Liver (tissue), 9 donors: ENCODE data around the gene ZBTB47. TPM values are rescaled to one million over a fixed set of nuclear protein-coding genes. Genes with fewer than 3 reads are reported as not detected.

ENCODE experiments used
- DNase-seq: peaks from one replicate; pipeline ENCODE4 v3.0.0-alpha.2; 2017; ENCODE audit warnings: low spot score
- H3K27ac ChIP-seq, 2 donors: one replicate each; pipeline ENCODE4 v1.7.0; 2013; ENCODE audit warnings: inconsistent platforms in 2 of 2, low read length in 2 of 2, control low read depth in 1 of 2, low read depth in 1 of 2, mild to moderate bottlenecking in 1 of 2
- H3K27me3 ChIP-seq, 4 donors: one replicate each; pipeline versions ENCODE4 v1.6.1 to v1.7.0; 2013; ENCODE audit warnings: low read length in 3 of 4, inconsistent platforms in 1 of 4, mild to moderate bottlenecking in 1 of 4, moderate library complexity in 1 of 4; ENCODE audit not compliant: control insufficient read depth in 4 of 4, insufficient read depth in 4 of 4
- H3K36me3 ChIP-seq, 4 donors: one replicate each; pipeline versions ENCODE4 v1.6.1 to v1.7.0; 2013; ENCODE audit warnings: low read length in 3 of 4, mild to moderate bottlenecking in 3 of 4, low read depth in 1 of 4, moderate library complexity in 1 of 4; ENCODE audit not compliant: control insufficient read depth in 4 of 4, insufficient read depth in 3 of 4
- H3K4me1 ChIP-seq, 4 donors: one replicate each; pipeline versions ENCODE4 v1.6.1 to v1.7.0; 2013; ENCODE audit warnings: low read length in 3 of 4, mild to moderate bottlenecking in 3 of 4, moderate library complexity in 1 of 4; ENCODE audit not compliant: control insufficient read depth in 4 of 4, insufficient read depth in 4 of 4
- H3K4me3 ChIP-seq, 3 donors: one replicate each; pipeline versions ENCODE4 v1.6.1 to v1.7.0; 2013; ENCODE audit warnings: low read length in 3 of 3, control low read depth in 1 of 3, low read depth in 1 of 3, mild to moderate bottlenecking in 1 of 3
- H3K9ac ChIP-seq, 2 donors: one replicate each; pipeline ENCODE4 v1.7.0; 2013; ENCODE audit warnings: low read length in 2 of 2, mild to moderate bottlenecking in 2 of 2, moderate library complexity in 2 of 2, control low read depth in 1 of 2, low read depth in 1 of 2
- H3K9me3 ChIP-seq, 4 donors: one replicate each; pipeline versions ENCODE4 v1.6.1 to v1.7.0; 2013; ENCODE audit warnings: low read length in 3 of 4; ENCODE audit not compliant: control insufficient read depth in 4 of 4
- EGR1 ChIP-seq, 2 donors: IDR thresholded peaks; 2 replicates each; pipeline ENCODE4 v1.6.1; 2016 to 2018; ENCODE audit warnings: antibody characterized with exemption in 2 of 2, low read depth in 2 of 2
- FOXA1 ChIP-seq: IDR thresholded peaks from 2 replicates; pipeline ENCODE4 v1.6.1; 2016; ENCODE audit warnings: antibody characterized with exemption
- FOXA2 ChIP-seq: IDR thresholded peaks from 2 replicates; pipeline ENCODE4 v1.6.1; 2016; ENCODE audit warnings: antibody characterized with exemption
- GABPA ChIP-seq, 2 donors: IDR thresholded peaks in 1 of 2; conservative IDR thresholded peaks in 1 of 2; 2 replicates each; pipeline ENCODE4 v1.6.1; 2016; ENCODE audit warnings: antibody characterized with exemption in 2 of 2, mild to moderate bottlenecking in 1 of 2, moderate library complexity in 1 of 2
- HNF4A ChIP-seq, 2 donors: conservative IDR thresholded peaks; 2 replicates each; pipeline ENCODE4 v1.6.1; 2016; ENCODE audit warnings: antibody characterized with exemption in 2 of 2, mild to moderate bottlenecking in 2 of 2
- HNF4G ChIP-seq: IDR thresholded peaks from 2 replicates; pipeline ENCODE4 v1.6.1; 2016; ENCODE audit warnings: antibody characterized with exemption
- JUND ChIP-seq, 2 donors: IDR thresholded peaks; 2 replicates each; pipeline ENCODE4 v1.6.1; 2016; ENCODE audit warnings: antibody characterized with exemption in 2 of 2
- NR2F2 ChIP-seq: IDR thresholded peaks from 2 replicates; pipeline ENCODE4 v1.6.1; 2016; ENCODE audit warnings: antibody characterized with exemption
- RAD21 ChIP-seq, 2 donors: IDR thresholded peaks; 2 replicates each; pipeline ENCODE4 v1.6.1; 2016; ENCODE audit warnings: antibody characterized with exemption in 2 of 2, mild to moderate bottlenecking in 2 of 2
- SP1 ChIP-seq: IDR thresholded peaks from 2 replicates; pipeline ENCODE4 v1.6.1; 2018; ENCODE audit warnings: antibody characterized with exemption, mild to moderate bottlenecking
- YY1 ChIP-seq: IDR thresholded peaks from 2 replicates; pipeline ENCODE4 v1.6.1; 2016; ENCODE audit warnings: antibody characterized with exemption, mild to moderate bottlenecking
- WGBS: extraction: QIAGEN DNeasy Blood & Tissue Kit; methylation state at CpG from one replicate; pipeline ENCODE4 v1.1.7; 2013; 5-methylcytosine and 5-hydroxymethylcytosine counted together
- polyA plus RNA-seq, 2 donors: library from polyadenylated mRNA; stranded (reverse) in 1 of 2; unstranded in 1 of 2; fragments of 200-250 nt in 1 of 2; fragments of >200 nt in 1 of 2; fragmentation: Nextera tagmentation in 1 of 2; extraction: Ambion mirVana in 1 of 2; gene quantifications; one replicate each; pipeline versions ENCODE4 v1.2.1 to v1.2.3, GENCODE V29; 2013 to 2015
- total RNA-seq, 2 donors: library from RNA; depleted of rRNA; stranded (reverse); fragments of >200 nt; gene quantifications; one replicate each; pipeline ENCODE4 v1.2.3, GENCODE V29; 2014
- TF ChIP-seq, protein P1 (sequence below): IDR thresholded peaks from 2 replicates; pipeline ENCODE4 v1.6.1; 2016; ENCODE audit warnings: antibody characterized with exemption
- TF ChIP-seq, protein P2 (sequence below): IDR thresholded peaks from 2 replicates; pipeline ENCODE4 v1.6.1; 2016; ENCODE audit warnings: antibody characterized with exemption
- TF ChIP-seq, protein P3 (sequence below): IDR thresholded peaks from 2 replicates; pipeline ENCODE4 v1.6.1; 2016; ENCODE audit warnings: antibody characterized with exemption
- TF ChIP-seq, protein P4 (sequence below): fragments of 150-350 bp; IDR thresholded peaks from 2 replicates; pipeline ENCODE4 v1.5.1; 2017; ENCODE audit warnings: improper control_type of control experiment, low read depth, low read length; ENCODE audit not compliant: missing input control
- donor health status: healthy.
- donor health status: healthy.
- donor health status: healthy.
- donor health status: healthy.
- donor health status: healthy.

The ZBTB47 gene
- total and polyA plus RNA-seq, 4 donors, result 0.42 to 7.4 (median 4.2) TPM

DNA sequence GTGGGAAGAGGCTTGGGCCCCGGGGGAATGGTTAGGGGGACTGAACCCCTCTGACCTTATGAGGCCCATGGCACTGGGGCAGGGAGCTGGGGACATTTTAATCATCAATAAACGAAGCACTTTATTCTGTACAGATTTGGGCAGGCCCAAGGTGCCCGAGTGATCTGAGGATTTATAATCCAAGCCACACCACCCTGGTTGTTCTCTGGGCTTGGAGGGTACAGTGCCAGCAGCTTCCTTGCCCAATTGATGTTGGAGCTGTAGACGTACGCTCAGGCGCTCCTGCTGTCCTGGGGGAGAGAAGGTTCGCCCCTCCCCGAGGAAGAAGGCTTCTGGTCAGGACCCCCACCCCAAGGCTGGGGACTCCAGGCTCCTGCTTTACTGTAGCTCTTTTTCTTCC lies 12.5 kb downstream of the ZBTB47 start:
- Histone ChIP-seq H3K36me3 (no peaks in the 10 kb centered on the region), H3K9ac (no peak overlapping the region), H3K9me3 (peaks cover 0 to 3% (median 0%) of the 10 kb centered on the region in 4 donors), H3K27me3 (no peaks in the 10 kb centered on the region), H3K4me3 (no peak overlapping the region), H3K27ac (no peak overlapping the region), H3K4me1 (no peaks in the 10 kb centered on the region)
- WGBS, result 81% methylated on average over 8 of the region's 8 CpGs
- no peak for TF ChIP-seq JUND (IDR thresholded peaks at IDR 0.05)
- TF ChIP-seq GABPA (IDR thresholded peaks at IDR 0.05 in 1 of 2, conservative IDR thresholded peaks at IDR 0.05 in 1 of 2), result no peak
- no peak for TF ChIP-seq EGR1 (IDR thresholded peaks at IDR 0.05; ENCODE audit: low read depth in 2 of 2)
- TF ChIP-seq, protein P1, sequence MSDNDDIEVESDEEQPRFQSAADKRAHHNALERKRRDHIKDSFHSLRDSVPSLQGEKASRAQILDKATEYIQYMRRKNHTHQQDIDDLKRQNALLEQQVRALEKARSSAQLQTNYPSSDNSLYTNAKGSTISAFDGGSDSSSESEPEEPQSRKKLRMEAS, result no peak
- TF ChIP-seq HNF4G, result no peak
- TF ChIP-seq, protein P2, sequence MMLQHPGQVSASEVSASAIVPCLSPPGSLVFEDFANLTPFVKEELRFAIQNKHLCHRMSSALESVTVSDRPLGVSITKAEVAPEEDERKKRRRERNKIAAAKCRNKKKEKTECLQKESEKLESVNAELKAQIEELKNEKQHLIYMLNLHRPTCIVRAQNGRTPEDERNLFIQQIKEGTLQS, result no peak
- TF ChIP-seq NR2F2, result no peak
- no peak for TF ChIP-seq HNF4A (conservative IDR thresholded peaks at IDR 0.05)
- TF ChIP-seq, protein P3, sequence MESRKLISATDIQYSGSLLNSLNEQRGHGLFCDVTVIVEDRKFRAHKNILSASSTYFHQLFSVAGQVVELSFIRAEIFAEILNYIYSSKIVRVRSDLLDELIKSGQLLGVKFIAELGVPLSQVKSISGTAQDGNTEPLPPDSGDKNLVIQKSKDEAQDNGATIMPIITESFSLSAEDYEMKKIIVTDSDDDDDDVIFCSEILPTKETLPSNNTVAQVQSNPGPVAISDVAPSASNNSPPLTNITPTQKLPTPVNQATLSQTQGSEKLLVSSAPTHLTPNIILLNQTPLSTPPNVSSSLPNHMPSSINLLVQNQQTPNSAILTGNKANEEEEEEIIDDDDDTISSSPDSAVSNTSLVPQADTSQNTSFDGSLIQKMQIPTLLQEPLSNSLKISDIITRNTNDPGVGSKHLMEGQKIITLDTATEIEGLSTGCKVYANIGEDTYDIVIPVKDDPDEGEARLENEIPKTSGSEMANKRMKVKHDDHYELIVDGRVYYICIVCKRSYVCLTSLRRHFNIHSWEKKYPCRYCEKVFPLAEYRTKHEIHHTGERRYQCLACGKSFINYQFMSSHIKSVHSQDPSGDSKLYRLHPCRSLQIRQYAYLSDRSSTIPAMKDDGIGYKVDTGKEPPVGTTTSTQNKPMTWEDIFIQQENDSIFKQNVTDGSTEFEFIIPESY, result no peak
- TF ChIP-seq FOXA2, result no peak
- TF ChIP-seq YY1, result no peak
- TF ChIP-seq RAD21 (IDR thresholded peaks at IDR 0.05), result no peak
- TF ChIP-seq SP1, result no peak
- TF ChIP-seq, protein P4, sequence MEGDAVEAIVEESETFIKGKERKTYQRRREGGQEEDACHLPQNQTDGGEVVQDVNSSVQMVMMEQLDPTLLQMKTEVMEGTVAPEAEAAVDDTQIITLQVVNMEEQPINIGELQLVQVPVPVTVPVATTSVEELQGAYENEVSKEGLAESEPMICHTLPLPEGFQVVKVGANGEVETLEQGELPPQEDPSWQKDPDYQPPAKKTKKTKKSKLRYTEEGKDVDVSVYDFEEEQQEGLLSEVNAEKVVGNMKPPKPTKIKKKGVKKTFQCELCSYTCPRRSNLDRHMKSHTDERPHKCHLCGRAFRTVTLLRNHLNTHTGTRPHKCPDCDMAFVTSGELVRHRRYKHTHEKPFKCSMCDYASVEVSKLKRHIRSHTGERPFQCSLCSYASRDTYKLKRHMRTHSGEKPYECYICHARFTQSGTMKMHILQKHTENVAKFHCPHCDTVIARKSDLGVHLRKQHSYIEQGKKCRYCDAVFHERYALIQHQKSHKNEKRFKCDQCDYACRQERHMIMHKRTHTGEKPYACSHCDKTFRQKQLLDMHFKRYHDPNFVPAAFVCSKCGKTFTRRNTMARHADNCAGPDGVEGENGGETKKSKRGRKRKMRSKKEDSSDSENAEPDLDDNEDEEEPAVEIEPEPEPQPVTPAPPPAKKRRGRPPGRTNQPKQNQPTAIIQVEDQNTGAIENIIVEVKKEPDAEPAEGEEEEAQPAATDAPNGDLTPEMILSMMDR, result no peak
- DNase-seq, result no peak

DNA sequence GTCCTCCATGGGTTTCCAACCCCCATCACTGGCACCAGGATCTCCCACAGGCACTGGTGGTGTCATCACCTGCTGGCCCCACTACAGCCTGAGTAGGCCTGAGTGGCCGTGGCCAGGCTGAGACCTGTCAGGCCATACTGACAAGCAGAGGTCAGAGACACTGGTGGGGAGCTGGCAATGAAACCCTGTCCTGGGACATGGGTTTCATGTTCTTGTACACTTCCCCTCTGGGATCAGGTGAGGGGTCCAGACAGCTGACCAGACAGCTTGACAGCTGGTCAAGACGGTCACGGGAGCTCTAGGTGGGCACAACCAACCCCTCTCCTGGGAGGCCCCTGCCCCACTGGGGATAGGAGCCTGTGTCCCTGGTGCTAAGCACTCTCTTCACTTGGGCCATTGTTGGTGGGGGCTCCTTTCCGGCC lies 13.1 kb downstream of the ZBTB47 start:
- no peaks in the 10 kb centered on the region for H3K27me3 ChIP-seq
- no peak for DNase-seq
- no peak overlapping the region for H3K27ac ChIP-seq
- TF ChIP-seq, protein P2, result no peak
- TF ChIP-seq FOXA1 (no peak), JUND (IDR thresholded peaks at IDR 0.05) (no peak), EGR1 (IDR thresholded peaks at IDR 0.05; ENCODE audit: low read depth in 2 of 2) (no peak), GABPA (IDR thresholded peaks at IDR 0.05 in 1 of 2, conservative IDR thresholded peaks at IDR 0.05 in 1 of 2) (no peak)
- TF ChIP-seq, protein P4, result no peak
- TF ChIP-seq, protein P1, result no peak
- H3K36me3 ChIP-seq, result no peaks in the 10 kb centered on the region
- no peaks in the 10 kb centered on the region for H3K4me1 ChIP-seq
- peaks cover 0 to 3% (median 0%) of the 10 kb centered on the region in 4 donors for H3K9me3 ChIP-seq
- H3K9ac ChIP-seq, result no peak overlapping the region
- H3K4me3 ChIP-seq, result no peak overlapping the region
- WGBS, result 83% methylated on average over 4 of the region's 4 CpGs
